ENCODE data around the gene EPB41. TPM values are rescaled to one million over a fixed set of nuclear protein-coding genes. Genes with fewer than 3 reads are reported as not detected.

Gene EPB41
- total RNA-seq, 3 donors from 2014 or later (not counting 1 experiment from before 2014, with no cell fraction given) = 151 to 196 (median 172) TPM

DNA sequence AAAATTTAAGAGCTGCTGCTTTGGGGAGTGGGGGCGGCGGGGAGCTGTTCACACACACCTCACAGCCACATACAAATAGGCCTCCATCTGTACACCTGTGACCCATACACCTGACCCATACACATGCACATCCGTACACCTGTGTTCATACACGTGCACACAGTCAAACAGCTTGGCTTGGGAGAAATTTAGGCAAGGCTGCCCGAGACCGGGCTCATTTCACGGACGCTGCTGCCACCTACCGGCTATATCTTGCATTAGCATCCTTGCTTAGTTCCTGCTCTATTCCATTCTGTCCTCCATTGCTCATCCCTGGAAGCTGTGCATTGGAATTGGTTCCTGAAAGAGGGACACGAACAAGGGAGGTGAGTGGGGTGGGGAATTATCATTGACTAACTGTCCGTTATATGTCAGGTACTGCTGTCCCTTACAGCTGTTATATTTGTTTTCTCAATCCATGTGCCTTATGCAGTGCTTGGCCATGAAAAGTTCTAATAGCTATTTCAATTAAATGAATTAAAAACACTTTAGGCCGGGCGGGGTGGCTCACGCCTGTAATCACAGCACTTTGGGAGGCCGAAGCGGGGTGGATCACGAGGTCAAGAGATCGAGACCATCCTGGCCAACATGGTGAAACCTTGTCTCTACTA, 37.1 kb upstream of the EPB41 start:
- Histone ChIP-seq H3K36me3 (ENCODE audit: control insufficient read depth, insufficient read depth, low read length) (no peaks in the 10 kb centered on the region), H3K9me3 (ENCODE audit: control insufficient read depth, insufficient read depth, low read length) (no peaks in the 10 kb centered on the region), H3K4me1 (ENCODE audit: control insufficient read depth, insufficient read depth, low read length) (peaks cover 6% of the 10 kb centered on the region), H3K4me3 (ENCODE audit: low read length) (no peak overlapping the region), H3K27me3 (ENCODE audit: control insufficient read depth, insufficient read depth, low read length) (no peaks in the 10 kb centered on the region), H3K27ac (ENCODE audit: low read length) (no peak overlapping the region)
- H3K4me3 Mint-ChIP-seq = no peak overlapping the region
- H3K27me3 Mint-ChIP-seq (ENCODE audit: low read depth in 2 of 2) = peaks cover 0 to 2% of the 10 kb centered on the region in 2 donors
- peak; percentile 81 to 88 (median 85) for ATAC-seq
- no peaks in the 10 kb centered on the region for H3K36me3 Mint-ChIP-seq
- peak; percentile 71 to 89 for DNase-seq
- TF ChIP-seq, protein P1, sequence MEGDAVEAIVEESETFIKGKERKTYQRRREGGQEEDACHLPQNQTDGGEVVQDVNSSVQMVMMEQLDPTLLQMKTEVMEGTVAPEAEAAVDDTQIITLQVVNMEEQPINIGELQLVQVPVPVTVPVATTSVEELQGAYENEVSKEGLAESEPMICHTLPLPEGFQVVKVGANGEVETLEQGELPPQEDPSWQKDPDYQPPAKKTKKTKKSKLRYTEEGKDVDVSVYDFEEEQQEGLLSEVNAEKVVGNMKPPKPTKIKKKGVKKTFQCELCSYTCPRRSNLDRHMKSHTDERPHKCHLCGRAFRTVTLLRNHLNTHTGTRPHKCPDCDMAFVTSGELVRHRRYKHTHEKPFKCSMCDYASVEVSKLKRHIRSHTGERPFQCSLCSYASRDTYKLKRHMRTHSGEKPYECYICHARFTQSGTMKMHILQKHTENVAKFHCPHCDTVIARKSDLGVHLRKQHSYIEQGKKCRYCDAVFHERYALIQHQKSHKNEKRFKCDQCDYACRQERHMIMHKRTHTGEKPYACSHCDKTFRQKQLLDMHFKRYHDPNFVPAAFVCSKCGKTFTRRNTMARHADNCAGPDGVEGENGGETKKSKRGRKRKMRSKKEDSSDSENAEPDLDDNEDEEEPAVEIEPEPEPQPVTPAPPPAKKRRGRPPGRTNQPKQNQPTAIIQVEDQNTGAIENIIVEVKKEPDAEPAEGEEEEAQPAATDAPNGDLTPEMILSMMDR (IDR thresholded peaks at IDR 0.05) = peak; percentile 89
- H3K27ac Mint-ChIP-seq = no peak overlapping the region
- WGBS (ENCODE audit: insufficient coverage) = 27% methylated on average over 18 of the region's 18 CpGs
- H3K9me3 Mint-ChIP-seq = no peaks in the 10 kb centered on the region
- intact Hi-C loops (cut with micrococcal nuclease) = loop anchor here (1.0 to 5.0 kb wide), 7 partner anchors 92 to 786 kb away; partner anchors contain the start of gene TAF12
- H3K4me1 Mint-ChIP-seq = peaks cover 4 to 5% of the 10 kb centered on the region in 2 donors

DNA sequence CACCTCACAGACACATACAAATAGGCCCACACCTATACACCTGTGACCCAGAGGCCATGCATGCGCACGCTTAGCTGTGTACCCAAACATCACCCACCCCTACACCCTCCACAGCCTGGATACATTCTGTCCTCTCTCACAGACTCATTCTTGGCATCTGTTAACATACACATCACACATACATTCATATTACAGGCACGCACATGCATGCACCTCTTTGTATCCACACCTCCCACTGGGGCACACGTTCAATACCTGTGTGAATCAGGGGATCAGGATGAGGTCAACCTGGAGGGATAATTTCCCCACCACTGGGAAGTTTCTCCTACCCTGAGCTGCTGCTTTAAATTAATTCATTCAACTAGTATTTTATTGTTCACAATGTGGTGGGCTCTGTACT, 35.6 kb upstream of the EPB41 start:
- Mint-ChIP-seq H3K9me3 (no peaks in the 10 kb centered on the region), H3K27me3 (ENCODE audit: low read depth in 2 of 2) (no peaks in the 10 kb centered on the region), H3K4me3 (no peak overlapping the region), H3K36me3 (no peaks in the 10 kb centered on the region), H3K4me1 (peaks cover 5 to 7% of the 10 kb centered on the region in 2 donors), H3K27ac (no peak overlapping the region)
- Histone ChIP-seq H3K4me3 (ENCODE audit: low read length) (no peak overlapping the region), H3K9me3 (ENCODE audit: control insufficient read depth, insufficient read depth, low read length) (no peaks in the 10 kb centered on the region), H3K27me3 (ENCODE audit: control insufficient read depth, insufficient read depth, low read length) (no peaks in the 10 kb centered on the region), H3K36me3 (ENCODE audit: control insufficient read depth, insufficient read depth, low read length) (no peaks in the 10 kb centered on the region), H3K4me1 (ENCODE audit: control insufficient read depth, insufficient read depth, low read length) (peaks cover 10% of the 10 kb centered on the region), H3K27ac (ENCODE audit: low read length) (no peak overlapping the region)
- TF ChIP-seq, protein P1 (IDR thresholded peaks at IDR 0.05) = no peak
- DNase-seq (no peak), ATAC-seq (no peak)
- WGBS (ENCODE audit: insufficient coverage) = over 99% methylated on average over 4 of the region's 4 CpGs
- intact Hi-C loops (cut with micrococcal nuclease) = loop anchor here (5.0 kb wide), 2 partner anchors 236 to 631 kb away; partner anchors contain the start of gene TAF12

DNA sequence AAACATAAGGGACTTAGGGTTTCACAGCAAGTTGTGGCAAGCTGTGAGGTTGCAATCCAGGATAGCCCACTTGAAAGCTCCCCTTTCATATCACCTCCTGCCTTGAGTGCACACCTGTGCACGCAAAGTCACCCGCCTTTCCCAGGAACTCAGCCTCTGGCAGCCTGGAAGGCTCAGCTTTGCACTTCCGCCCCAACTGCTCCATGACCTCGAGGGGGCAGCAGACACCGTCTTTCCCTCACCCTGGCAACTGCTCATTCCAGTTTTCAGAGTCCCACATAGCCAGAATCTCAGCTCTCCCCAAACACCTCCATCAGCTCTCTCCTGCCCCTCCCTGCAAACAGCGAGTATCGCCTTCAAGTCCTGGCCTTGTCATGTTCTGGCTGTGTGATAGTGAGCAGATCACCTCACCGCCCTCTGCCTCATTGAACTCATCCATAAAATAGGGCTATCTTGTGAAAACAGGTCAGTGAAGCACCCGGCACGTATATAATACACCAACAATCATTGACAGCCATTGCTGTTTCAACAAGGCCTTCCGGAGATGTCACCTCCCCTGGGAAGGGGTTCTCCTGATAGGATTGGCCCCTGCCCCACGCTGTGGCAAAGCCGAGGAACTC, 32.2 kb upstream of the EPB41 start:
- DNase-seq (peak; percentile 73 to 90), ATAC-seq (no peak)
- H3K9me3 Mint-ChIP-seq = no peaks in the 10 kb centered on the region
- WGBS (ENCODE audit: insufficient coverage) = 45% methylated on average over 13 of the region's 13 CpGs
- TF ChIP-seq, protein P1 (IDR thresholded peaks at IDR 0.05) = peak; percentile 93
- H3K4me1 Mint-ChIP-seq = peaks cover 32 to 37% of the 10 kb centered on the region in 2 donors
- intact Hi-C loops (cut with micrococcal nuclease) = loop anchor here (1.0 to 5.0 kb wide), 4 partner anchors 101 to 321 kb away; partner anchors contain the start of gene TMEM200B
- Histone ChIP-seq H3K4me3 (ENCODE audit: low read length) (no peak overlapping the region), H3K36me3 (ENCODE audit: control insufficient read depth, insufficient read depth, low read length) (no peaks in the 10 kb centered on the region), H3K4me1 (ENCODE audit: control insufficient read depth, insufficient read depth, low read length) (peaks cover 36% of the 10 kb centered on the region), H3K27me3 (ENCODE audit: control insufficient read depth, insufficient read depth, low read length) (no peaks in the 10 kb centered on the region), H3K9me3 (ENCODE audit: control insufficient read depth, insufficient read depth, low read length) (no peaks in the 10 kb centered on the region), H3K27ac (ENCODE audit: low read length) (no peak overlapping the region)
- H3K27ac Mint-ChIP-seq = peak overlapping the region in 1 of 2 donors; percentile 81
- H3K36me3 Mint-ChIP-seq = no peaks in the 10 kb centered on the region
- H3K4me3 Mint-ChIP-seq = no peak overlapping the region
- H3K27me3 Mint-ChIP-seq (ENCODE audit: low read depth in 2 of 2) = no peaks in the 10 kb centered on the region
